H9 (cell line): ENCODE measurements around the gene PTOV1. TPM values are rescaled to one million over a fixed set of nuclear protein-coding genes. Genes with fewer than 3 reads are reported as not detected.

Experiments used
- DNase-seq: peaks from one replicate; pipeline ENCODE4 v3.0.0-alpha.2; 2017
- H2AFZ ChIP-seq: one replicate; pipeline ENCODE4 v1.6.1; 2013; ENCODE audit warnings: mild to moderate bottlenecking, low read length, control low read depth, moderate library complexity
- H2AK5ac ChIP-seq: 2 replicates; pipeline ENCODE4 v1.6.1; 2013; ENCODE audit warnings: low read length, control low read depth, mixed read lengths; ENCODE audit not compliant: insufficient read length
- H2BK120ac ChIP-seq: one replicate; pipeline ENCODE4 v1.6.1; 2013; ENCODE audit warnings: low read depth, mild to moderate bottlenecking, low read length, control low read depth, inconsistent platforms; ENCODE audit not compliant: poor library complexity, severe bottlenecking
- H2BK12ac ChIP-seq: 2 replicates; pipeline ENCODE4 v1.6.1; 2013; ENCODE audit warnings: low read length, control low read depth, mixed read lengths, low read depth; ENCODE audit not compliant: insufficient read length
- H2BK15ac ChIP-seq: 2 replicates; pipeline ENCODE4 v1.6.1; 2013; ENCODE audit warnings: low read depth, low read length, control low read depth
- H2BK20ac ChIP-seq: one replicate; pipeline ENCODE4 v1.6.1; 2013; ENCODE audit warnings: low read depth, mild to moderate bottlenecking, low read length, control low read depth, inconsistent platforms; ENCODE audit not compliant: poor library complexity, severe bottlenecking
- H2BK5ac ChIP-seq: 2 replicates; pipeline ENCODE4 v1.6.1; 2013; ENCODE audit warnings: low read length, control low read depth, mixed read lengths; ENCODE audit not compliant: insufficient read length
- H3K14ac ChIP-seq: 2 replicates; pipeline ENCODE4 v1.6.1; 2013; ENCODE audit warnings: low read length, control low read depth; ENCODE audit not compliant: insufficient read depth
- H3K18ac ChIP-seq: 2 replicates; pipeline ENCODE4 v1.6.1; 2013; ENCODE audit warnings: low read depth, mild to moderate bottlenecking, mixed read lengths, low read length, control low read depth; ENCODE audit not compliant: insufficient read length
- H3K23ac ChIP-seq: 2 replicates; pipeline ENCODE4 v1.6.1; 2013; ENCODE audit warnings: low read length, control low read depth, mixed read lengths, low read depth; ENCODE audit not compliant: insufficient read length
- H3K23me2 ChIP-seq: 2 replicates; pipeline ENCODE4 v1.6.1; 2013; ENCODE audit warnings: low read depth, mild to moderate bottlenecking, mixed read lengths, low read length, control low read depth; ENCODE audit not compliant: insufficient read length, poor library complexity, severe bottlenecking
- H3K27ac ChIP-seq: 2 replicates; pipeline ENCODE4 v1.5.1; 2013; ENCODE audit warnings: low read length, control low read depth, mixed read lengths, low read depth; ENCODE audit not compliant: insufficient read length
- H3K27me3 ChIP-seq: 2 replicates; pipeline ENCODE4 v1.6.1; 2013; ENCODE audit warnings: low read length, control low read depth, inconsistent platforms; ENCODE audit not compliant: insufficient read depth
- H3K4ac ChIP-seq: 2 replicates; pipeline ENCODE4 v1.6.1; 2013; ENCODE audit warnings: low read depth, mild to moderate bottlenecking, control low read depth, inconsistent platforms, low read length, moderate library complexity
- H3K4me1 ChIP-seq: 2 replicates; pipeline ENCODE4 v1.6.1; 2013; ENCODE audit warnings: low read length, control low read depth, inconsistent platforms; ENCODE audit not compliant: insufficient read depth
- H3K4me2 ChIP-seq: 2 replicates; pipeline ENCODE4 v1.6.1; 2013; ENCODE audit warnings: low read length, control low read depth, mixed read lengths; ENCODE audit not compliant: insufficient read length, insufficient read depth
- H3K56ac ChIP-seq: 2 replicates; pipeline ENCODE4 v1.6.1; 2013; ENCODE audit warnings: low read depth, mild to moderate bottlenecking, mixed read lengths, low read length, control low read depth; ENCODE audit not compliant: insufficient read length
- H3K79me1 ChIP-seq: 2 replicates; pipeline ENCODE4 v1.6.1; 2013; ENCODE audit warnings: low read depth, mild to moderate bottlenecking, moderate library complexity, low read length, control low read depth, inconsistent platforms; ENCODE audit not compliant: insufficient read depth, poor library complexity, severe bottlenecking
- H3K79me2 ChIP-seq: 2 replicates; pipeline ENCODE4 v1.6.1; 2013; ENCODE audit warnings: low read length, control low read depth, inconsistent platforms; ENCODE audit not compliant: insufficient read depth
- H3K9ac ChIP-seq: 2 replicates; pipeline ENCODE4 v1.6.1; 2013; ENCODE audit warnings: low read length, control low read depth, mixed read lengths; ENCODE audit not compliant: insufficient read length; ENCODE audit errors: extremely low read depth
- H3K9me3 ChIP-seq: one replicate; pipeline ENCODE4 v1.6.1; 2013; ENCODE audit warnings: low read depth, low read length, inconsistent platforms; ENCODE audit not compliant: control insufficient read depth
- H3T11ph ChIP-seq: one replicate; pipeline ENCODE4 v1.6.1; 2013; ENCODE audit warnings: mild to moderate bottlenecking, low read length, control low read depth, inconsistent platforms
- H4K20me1 ChIP-seq: one replicate; pipeline ENCODE4 v1.6.1; 2013; ENCODE audit not compliant: control insufficient read depth, insufficient read length, insufficient read depth
- H4K5ac ChIP-seq: 2 replicates; pipeline ENCODE4 v1.6.1; 2013; ENCODE audit warnings: low read depth, mild to moderate bottlenecking, mixed read lengths, low read length, control low read depth; ENCODE audit not compliant: insufficient read length
- H4K8ac ChIP-seq: replicated peaks from 2 replicates; pipeline ENCODE4 v1.6.1; 2013; ENCODE audit warnings: low read length, control low read depth, mixed read lengths, low read depth; ENCODE audit not compliant: insufficient read length
- H4K91ac ChIP-seq: 2 replicates; pipeline ENCODE4 v1.6.1; 2013; ENCODE audit warnings: low read depth, mild to moderate bottlenecking, moderate library complexity, mixed read lengths, low read length, control low read depth; ENCODE audit not compliant: insufficient read length
- H3K27ac Mint-ChIP-seq, 3 experiments: 2 replicates in 2 of 3; 3 replicates in 1 of 3; pipeline ENCODE4 v1.8.0; 2020 to 2021; ENCODE audit warnings: mixed read lengths in 3 of 3, mild to moderate bottlenecking in 1 of 3, moderate library complexity in 1 of 3
- H3K27me3 Mint-ChIP-seq: 2 replicates; pipeline ENCODE4 v1.8.0; 2021; ENCODE audit warnings: low read depth, mild to moderate bottlenecking, moderate library complexity, mixed read lengths
- H3K36me3 Mint-ChIP-seq, 3 experiments: 2 replicates in 2 of 3; 3 replicates in 1 of 3; pipeline ENCODE4 v1.8.0; 2020 to 2021; ENCODE audit warnings: low read depth in 3 of 3, mixed read lengths in 3 of 3; ENCODE audit not compliant: insufficient read depth in 1 of 3
- H3K4me1 Mint-ChIP-seq, 2 experiments: 2 replicates each; pipeline ENCODE4 v1.8.0; 2020; ENCODE audit warnings: mixed read lengths in 2 of 2
- H3K4me3 Mint-ChIP-seq, 2 experiments: 2 replicates in 1 of 2; 3 replicates in 1 of 2; pipeline ENCODE4 v1.8.0; 2020 to 2021; ENCODE audit warnings: mild to moderate bottlenecking in 2 of 2, mixed read lengths in 2 of 2, moderate library complexity in 1 of 2
- H3K9me3 Mint-ChIP-seq, 2 experiments: 2 replicates in 1 of 2; 3 replicates in 1 of 2; pipeline ENCODE4 v1.8.0; 2020; ENCODE audit warnings: mild to moderate bottlenecking in 2 of 2, mixed read lengths in 2 of 2, moderate library complexity in 1 of 2
- CTCF ChIP-seq: fragments of 200-600 bp; sonication (generic); conservative IDR thresholded peaks from 3 replicates; pipeline ENCODE4 v1.8.0; 2021; ENCODE audit warnings: antibody characterized with exemption, mild to moderate bottlenecking
- WGBS: extraction: QIAGEN DNeasy Blood & Tissue Kit; methylation state at CpG from one replicate; pipeline ENCODE4 v1.1.7; 2013; ENCODE audit warnings: missing lambda C conversion rate, low lambda C conversion rate, mixed read lengths; ENCODE audit not compliant: insufficient read length; ENCODE audit errors: extremely low coverage; 5-methylcytosine and 5-hydroxymethylcytosine counted together
- total RNA-seq: library from RNA; stranded (reverse); gene quantifications from 2 replicates; pipeline ENCODE4 v1.2.1, GENCODE V29; 2021

The PTOV1 gene
- total RNA-seq, 1 experiment from 2014 or later = 309 TPM

GRCh38 chr19:49858088-49858985, 7.4 kb downstream of the PTOV1 start:
- Histone ChIP-seq H2BK20ac (no peak overlapping the region), H2BK120ac (no peak overlapping the region), H3T11ph (no peak overlapping the region), H2BK5ac (no peak overlapping the region), H3K4ac (no peak overlapping the region), H3K18ac (no peak overlapping the region), H2AFZ (no peak overlapping the region), H2BK12ac (no peak overlapping the region), H3K79me1 (peaks cover 5% of the 10 kb centered on the region), H3K4me1 (no peaks in the 10 kb centered on the region), H4K91ac (no peak overlapping the region), H3K23ac (no peak overlapping the region), H3K4me2 (no peak overlapping the region), H4K5ac (no peak overlapping the region), H3K27ac (no peak overlapping the region), H3K56ac (no peak overlapping the region), H2AK5ac (no peak overlapping the region), H4K8ac (no peak overlapping the region), H4K20me1 (peaks cover 3% of the 10 kb centered on the region), H3K79me2 (peaks cover 2% of the 10 kb centered on the region; the same call in 1 of the 2 replicates), H2BK15ac (no peak overlapping the region), H3K27me3 (no peaks in the 10 kb centered on the region), H3K9ac (no peak overlapping the region), H3K9me3 (no peaks in the 10 kb centered on the region), H3K14ac (no peak overlapping the region), H3K23me2 (no peaks in the 10 kb centered on the region)
- WGBS = no CpG with 5 or more reads among the region's 37 CpGs
- H3K36me3 Mint-ChIP-seq = peaks cover 17 to 74% (median 63%) of the 10 kb centered on the region in 3 experiments
- DNase-seq = no peak
- TF ChIP-seq CTCF = no peak
- no peak overlapping the region; a peak in 1 of 5 replicates for H3K4me3 Mint-ChIP-seq
- H3K27me3 Mint-ChIP-seq = peaks cover 3% of the 10 kb centered on the region
- H3K27ac Mint-ChIP-seq = peak overlapping the region in 1 of 3 experiments; percentile 80; a peak in 2 of 7 replicates
- peaks cover 0 to 3% of the 10 kb centered on the region in 2 experiments; a peak in 1 of 5 replicates for H3K9me3 Mint-ChIP-seq
- H3K4me1 Mint-ChIP-seq = peaks cover 10 to 21% of the 10 kb centered on the region in 2 experiments
